HepG2 (cell line): ENCODE results near the gene ATN1. TPM values are rescaled to one million over a fixed set of nuclear protein-coding genes. Genes with fewer than 3 reads are reported as not detected.

Experiments
- DBP ChIP-seq: sonication (generic); formaldehyde crosslinking; IDR thresholded peaks from 2 replicates; pipeline ENCODE4 v1.4.0; 2020; ENCODE audit warnings: missing genetic modification reagents; ENCODE audit errors: not compliant biosample characterization
- FOXA1 ChIP-seq, 2 experiments: fragments of 450-650 bp in 1 of 2; sonication (generic) in 1 of 2; formaldehyde crosslinking in 1 of 2; IDR thresholded peaks; 2 replicates each; pipeline versions ENCODE4 v1.4.0 to v1.6.1; 2016 to 2020; ENCODE audit warnings: missing genetic modification reagents in 1 of 2
- FOXJ3 ChIP-seq: sonication (generic); formaldehyde crosslinking; IDR thresholded peaks from 2 replicates; pipeline ENCODE4 v1.4.0; 2020; ENCODE audit warnings: missing genetic modification reagents, mild to moderate bottlenecking, borderline replicate concordance
- PPARG ChIP-seq: conservative IDR thresholded peaks from 2 replicates; pipeline ENCODE4 v1.6.1; 2016; ENCODE audit warnings: missing biosample characterization, missing genetic modification reagents
- SALL2 ChIP-seq: sonication (generic); formaldehyde crosslinking; IDR thresholded peaks from 2 replicates; pipeline ENCODE4 v1.8.1; 2023; ENCODE audit warnings: mild to moderate bottlenecking, missing genetic modification reagents, inconsistent platforms
- SOX6 ChIP-seq, 2 experiments: fragments of 450-650 bp in 1 of 2; sonication (generic) in 1 of 2; formaldehyde crosslinking in 1 of 2; IDR thresholded peaks; 2 replicates each; pipeline versions ENCODE4 v1.4.0 to v1.6.1; 2017 to 2020; ENCODE audit warnings: antibody characterized with exemption in 1 of 2, mild to moderate bottlenecking in 1 of 2, missing genetic modification reagents in 1 of 2
- ZBTB21 ChIP-seq: sonication (generic); formaldehyde crosslinking; IDR thresholded peaks from 2 replicates; pipeline ENCODE4 v1.4.0; 2020; ENCODE audit warnings: missing genetic modification reagents
- ZBTB49 ChIP-seq: sonication (generic); formaldehyde crosslinking; IDR thresholded peaks from 2 replicates; pipeline ENCODE4 v1.4.0; 2020; ENCODE audit warnings: missing genetic modification reagents, borderline replicate concordance
- ZNF296 ChIP-seq: sonication (generic); formaldehyde crosslinking; conservative IDR thresholded peaks from 2 replicates; pipeline ENCODE4 v1.5.0; 2020; ENCODE audit warnings: mild to moderate bottlenecking, missing genetic modification reagents
- ZNF3 ChIP-seq: IDR thresholded peaks from 2 replicates; pipeline ENCODE4 v1.7.0; 2017; ENCODE audit warnings: inconsistent platforms
- ZNF576 ChIP-seq: sonication (generic); formaldehyde crosslinking; IDR thresholded peaks from 2 replicates; pipeline ENCODE4 v1.4.0; 2020; ENCODE audit warnings: mild to moderate bottlenecking, missing genetic modification reagents
- ZSCAN30 ChIP-seq: sonication (generic); formaldehyde crosslinking; IDR thresholded peaks from 2 replicates; pipeline ENCODE4 v1.5.0; 2020; ENCODE audit warnings: mild to moderate bottlenecking, missing genetic modification reagents
- polyA plus RNA-seq, 8 experiments: library from polyadenylated mRNA; depleted of rRNA in 3 of 8; stranded (reverse) in 7 of 8; unstranded in 1 of 8; fragments of >200 nt; fragmentation: Illumina TruSeq in 4 of 8; extraction: Trizol in 4 of 8; gene quantifications; 2 replicates each; pipeline versions ENCODE4 v1.2.1 to v1.2.3, GENCODE V29; 2011 to 2016; ENCODE audit warnings: low read depth in 4 of 8, missing spikeins in 1 of 8, mixed read lengths in 1 of 8; ENCODE audit not compliant: insufficient read depth in 1 of 8
- total RNA-seq, 5 experiments: library from RNA; depleted of rRNA; stranded (reverse); fragments of >200 nt; fragmentation: Illumina TruSeq; extraction: Trizol; gene quantifications; 2 replicates each; pipeline ENCODE4 v1.2.3, GENCODE V29; 2016; ENCODE audit warnings: low read depth in 1 of 5
- TF ChIP-seq, protein P1 (sequence below): IDR thresholded peaks from 2 replicates; pipeline ENCODE4 v1.6.1; 2016; ENCODE audit warnings: missing compliant biosample characterization, missing genetic modification reagents, borderline replicate concordance
- TF ChIP-seq, protein P2 (sequence below): sonication (generic); formaldehyde crosslinking; IDR thresholded peaks from 2 replicates; pipeline ENCODE4 v1.5.0; 2020; ENCODE audit warnings: missing genetic modification reagents
- TF ChIP-seq, protein P3 (sequence below): sonication (generic); formaldehyde crosslinking; IDR thresholded peaks from 2 replicates; pipeline ENCODE4 v1.9.0; 2021; ENCODE audit warnings: missing genetic modification reagents, borderline replicate concordance

The ATN1 gene
- total and polyA plus RNA-seq, 2 of the 13 experiments (the other 11 are each of a cell fraction or from before 2014, with no cell fraction given), result 2.1 to 8.6 TPM

GRCh38 chr12:6946033-6946919 lies 18.5 kb downstream of the ATN1 start (continued):
- no peak for TF ChIP-seq DBP
- TF ChIP-seq, protein P1, sequence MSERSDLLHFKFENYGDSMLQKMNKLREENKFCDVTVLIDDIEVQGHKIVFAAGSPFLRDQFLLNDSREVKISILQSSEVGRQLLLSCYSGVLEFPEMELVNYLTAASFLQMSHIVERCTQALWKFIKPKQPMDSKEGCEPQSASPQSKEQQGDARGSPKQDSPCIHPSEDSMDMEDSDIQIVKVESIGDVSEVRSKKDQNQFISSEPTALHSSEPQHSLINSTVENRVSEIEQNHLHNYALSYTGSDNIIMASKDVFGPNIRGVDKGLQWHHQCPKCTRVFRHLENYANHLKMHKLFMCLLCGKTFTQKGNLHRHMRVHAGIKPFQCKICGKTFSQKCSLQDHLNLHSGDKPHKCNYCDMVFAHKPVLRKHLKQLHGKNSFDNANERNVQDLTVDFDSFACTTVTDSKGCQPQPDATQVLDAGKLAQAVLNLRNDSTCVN (CRISPR knock-in tag), result peak; percentile 59; the same call in 1 of the 2 replicates
- TF ChIP-seq FOXJ3 (CRISPR knock-in tag), result no peak
- no peak for TF ChIP-seq ZNF576
- TF ChIP-seq, protein P2, sequence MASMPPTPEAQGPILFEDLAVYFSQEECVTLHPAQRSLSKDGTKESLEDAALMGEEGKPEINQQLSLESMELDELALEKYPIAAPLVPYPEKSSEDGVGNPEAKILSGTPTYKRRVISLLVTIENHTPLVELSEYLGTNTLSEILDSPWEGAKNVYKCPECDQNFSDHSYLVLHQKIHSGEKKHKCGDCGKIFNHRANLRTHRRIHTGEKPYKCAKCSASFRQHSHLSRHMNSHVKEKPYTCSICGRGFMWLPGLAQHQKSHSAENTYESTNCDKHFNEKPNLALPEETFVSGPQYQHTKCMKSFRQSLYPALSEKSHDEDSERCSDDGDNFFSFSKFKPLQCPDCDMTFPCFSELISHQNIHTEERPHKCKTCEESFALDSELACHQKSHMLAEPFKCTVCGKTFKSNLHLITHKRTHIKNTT (CRISPR knock-in tag), result no peak
- TF ChIP-seq, protein P3, sequence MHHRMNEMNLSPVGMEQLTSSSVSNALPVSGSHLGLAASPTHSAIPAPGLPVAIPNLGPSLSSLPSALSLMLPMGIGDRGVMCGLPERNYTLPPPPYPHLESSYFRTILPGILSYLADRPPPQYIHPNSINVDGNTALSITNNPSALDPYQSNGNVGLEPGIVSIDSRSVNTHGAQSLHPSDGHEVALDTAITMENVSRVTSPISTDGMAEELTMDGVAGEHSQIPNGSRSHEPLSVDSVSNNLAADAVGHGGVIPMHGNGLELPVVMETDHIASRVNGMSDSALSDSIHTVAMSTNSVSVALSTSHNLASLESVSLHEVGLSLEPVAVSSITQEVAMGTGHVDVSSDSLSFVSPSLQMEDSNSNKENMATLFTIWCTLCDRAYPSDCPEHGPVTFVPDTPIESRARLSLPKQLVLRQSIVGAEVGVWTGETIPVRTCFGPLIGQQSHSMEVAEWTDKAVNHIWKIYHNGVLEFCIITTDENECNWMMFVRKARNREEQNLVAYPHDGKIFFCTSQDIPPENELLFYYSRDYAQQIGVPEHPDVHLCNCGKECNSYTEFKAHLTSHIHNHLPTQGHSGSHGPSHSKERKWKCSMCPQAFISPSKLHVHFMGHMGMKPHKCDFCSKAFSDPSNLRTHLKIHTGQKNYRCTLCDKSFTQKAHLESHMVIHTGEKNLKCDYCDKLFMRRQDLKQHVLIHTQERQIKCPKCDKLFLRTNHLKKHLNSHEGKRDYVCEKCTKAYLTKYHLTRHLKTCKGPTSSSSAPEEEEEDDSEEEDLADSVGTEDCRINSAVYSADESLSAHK, result no peak
- TF ChIP-seq ZNF296 (CRISPR knock-in tag), result no peak
- TF ChIP-seq ZSCAN30 (CRISPR knock-in tag), result no peak
- TF ChIP-seq ZBTB21 (CRISPR knock-in tag), result no peak
- TF ChIP-seq PPARG (CRISPR knock-in tag), result peak; percentile 48
- TF ChIP-seq FOXA1 (IDR thresholded peaks at IDR 0.05), result no peak
- TF ChIP-seq FOXA1 (CRISPR knock-in tag; IDR thresholded peaks at IDR 0.05), result peak; percentile 6; the same call in 1 of the 2 replicates
- TF ChIP-seq SALL2 (CRISPR knock-in tag), result peak; percentile 76; the same call in 1 of the 2 replicates
- TF ChIP-seq ZNF3 (CRISPR knock-in tag), result no peak
- no peak for TF ChIP-seq SOX6 (IDR thresholded peaks at IDR 0.05)
- TF ChIP-seq SOX6 (CRISPR knock-in tag; IDR thresholded peaks at IDR 0.05), result peak; percentile 19; the same call in 1 of the 2 replicates
- no peak for TF ChIP-seq ZBTB49
